Endothelial cell of umbilical vein (primary cell): ENCODE results near the gene BDKRB2. TPM values are rescaled to one million over a fixed set of nuclear protein-coding genes. Genes with fewer than 3 reads are reported as not detected.

Source experiments
- BruUV-seq: library from RNA; stranded (reverse); fragments of 400-500 nt; replicated peaks from 2 replicates; lab custom pipeline; 2021; lab: Mats Ljungman, UMichigan
- CTCF ChIA-PET: fragments of 300-600, 350-600 bp; sonication (Branson Sonifier 250); formaldehyde crosslinking; loops from one replicate; lab custom pipeline; 2021; ENCODE audit warnings: antibody characterized with exemption, inconsistent platforms; lab: Charles Lee
- POLR2A ChIA-PET: fragments of 300-600, 350-600 bp; sonication (Branson Sonifier 250); formaldehyde crosslinking; loops from one replicate; lab custom pipeline; 2021; ENCODE audit warnings: antibody characterized with exemption, inconsistent platforms; lab: Charles Lee
- DNase-seq: peaks from one replicate; pipeline ENCODE4 v3.0.0-alpha.2; 2011; ENCODE audit warnings: low read depth, low spot score
- FAIRE-seq: peaks from 2 replicates; lab custom pipeline; 2011; peaks lifted over from hg19 to GRCh38; lab: Jason Lieb, UNC
- H2AFZ ChIP-seq: 2 replicates; pipeline ENCODE4 v1.6.0; 2012; ENCODE audit warnings: low read depth, low read length, control low read depth, inconsistent platforms
- H3K27ac ChIP-seq: 2 replicates; pipeline ENCODE4 v1.5.1; 2011; ENCODE audit warnings: low read depth, mild to moderate bottlenecking, control low read depth, low read length, moderate library complexity; ENCODE audit not compliant: insufficient read depth
- H3K27me3 ChIP-seq, 2 experiments: 2 replicates each; pipeline versions ENCODE4 v1.6.0 to v1.6.1; 2011; ENCODE audit warnings: low read length in 2 of 2, mixed read lengths in 1 of 2; ENCODE audit not compliant: control insufficient read depth in 2 of 2, insufficient read depth in 2 of 2
- H3K36me3 ChIP-seq, 2 experiments: 2 replicates in 1 of 2; 3 replicates in 1 of 2; pipeline ENCODE4 v1.5.1; 2011; ENCODE audit warnings: low read length in 2 of 2, mild to moderate bottlenecking in 1 of 2, moderate library complexity in 1 of 2; ENCODE audit not compliant: control insufficient read depth in 2 of 2, insufficient read depth in 2 of 2; ENCODE audit errors: extremely low read depth in 1 of 2
- H3K4me1 ChIP-seq: 3 replicates; pipeline ENCODE4 v1.5.1; 2011; ENCODE audit warnings: mild to moderate bottlenecking, low read length; ENCODE audit not compliant: control insufficient read depth, insufficient read depth; ENCODE audit errors: extremely low read depth
- H3K4me2 ChIP-seq: 2 replicates; pipeline ENCODE4 v1.6.1; 2011; ENCODE audit warnings: low read length, control low read depth, mixed read lengths; ENCODE audit not compliant: insufficient read depth
- H3K4me3 ChIP-seq, 3 experiments: fragments of 200-600 bp in 1 of 3; sonication (generic), shearing (Covaris generic) in 1 of 3; replicated peaks in 1 of 3; 2 replicates each; pipeline ENCODE4 v1.5.1; 2011 to 2016; ENCODE audit warnings: control low read depth in 3 of 3, low read length in 3 of 3, mild to moderate bottlenecking in 2 of 3, inconsistent platforms in 1 of 3, low read depth in 1 of 3, moderate library complexity in 1 of 3; ENCODE audit not compliant: insufficient read depth in 1 of 3
- H3K79me2 ChIP-seq: 2 replicates; pipeline ENCODE4 v1.6.0; 2012; ENCODE audit warnings: low read length, inconsistent platforms; ENCODE audit not compliant: control insufficient read depth, insufficient read depth
- H3K9ac ChIP-seq: replicated peaks from 2 replicates; pipeline ENCODE3; 2011; ENCODE audit warnings: low read length, control low read depth; ENCODE audit not compliant: insufficient read depth; ENCODE audit errors: extremely low read depth
- H3K9me1 ChIP-seq: replicated peaks from 3 replicates; pipeline ENCODE4 v1.6.0; 2011; ENCODE audit warnings: mild to moderate bottlenecking, low read length; ENCODE audit not compliant: control insufficient read depth, insufficient read depth; ENCODE audit errors: extremely low read depth
- H3K9me3 ChIP-seq: replicated peaks from 2 replicates; pipeline ENCODE4 v1.5.1; 2012; ENCODE audit warnings: low read length, inconsistent platforms; ENCODE audit not compliant: control insufficient read depth, insufficient read depth
- H4K20me1 ChIP-seq: replicated peaks from 2 replicates; pipeline ENCODE3; 2011; ENCODE audit warnings: mild to moderate bottlenecking, low read length; ENCODE audit not compliant: control insufficient read depth, insufficient read depth; ENCODE audit errors: extremely low read depth
- EZH2 ChIP-seq: IDR thresholded peaks from 2 replicates; pipeline ENCODE4 v1.6.1; 2012; ENCODE audit warnings: borderline replicate concordance, low read depth, mild to moderate bottlenecking, moderate library complexity, low read length, inconsistent platforms; ENCODE audit not compliant: severe bottlenecking
- FOS ChIP-seq: IDR thresholded peaks from 2 replicates; pipeline ENCODE4 v1.6.1; 2011; ENCODE audit warnings: mild to moderate bottlenecking, low read length, moderate library complexity, borderline replicate concordance; ENCODE audit not compliant: insufficient read depth
- GATA2 ChIP-seq: IDR thresholded peaks from 2 replicates; pipeline ENCODE4 v1.7.0; 2011; ENCODE audit warnings: low read depth, mild to moderate bottlenecking, moderate library complexity, mixed read lengths, low read length; ENCODE audit not compliant: insufficient read length, insufficient read depth
- JUN ChIP-seq: IDR thresholded peaks from 2 replicates; pipeline ENCODE4 v1.6.1; 2011; ENCODE audit warnings: borderline replicate concordance, low read depth; ENCODE audit not compliant: insufficient read length, insufficient read depth
- MYC ChIP-seq: IDR thresholded peaks from one replicate; pipeline ENCODE4 v1.6.1; 2011; ENCODE audit warnings: mild to moderate bottlenecking, low read depth, low read length
- POLR2A ChIP-seq: IDR thresholded peaks from 2 replicates; pipeline ENCODE4 v1.6.1; 2012; ENCODE audit warnings: low read depth, mild to moderate bottlenecking, control low read depth, low read length
- POLR2AphosphoS5 ChIP-seq: IDR thresholded peaks from 2 replicates; pipeline ENCODE4 v1.6.1; 2012; ENCODE audit warnings: low read depth, mild to moderate bottlenecking, control low read depth, low read length, moderate library complexity; ENCODE audit not compliant: insufficient read depth
- dilution Hi-C: fragments of 300-500 bp; cut with MboI; formaldehyde crosslinking; loops from one replicate; pipeline ENCODE4 v1.15.0; 2019; ENCODE audit warnings: low sequenced_read_pairs; ENCODE audit not compliant: extremely low pct_ligation_motif_present
- intact Hi-C: fragments of 100-400 bp; cut with micrococcal nuclease; formaldehyde crosslinking; loops from one replicate; pipeline ENCODE4 v1.10.0; 2022
- polyA plus RNA-seq, 4 experiments: library from polyadenylated mRNA; depleted of rRNA in 3 of 4; stranded (reverse) in 3 of 4; unstranded in 1 of 4; fragments of >200 nt; gene quantifications; 2 replicates each; pipeline versions ENCODE4 v1.2.1 to v1.2.3, GENCODE V29; 2011 to 2012; ENCODE audit warnings: missing spikeins in 1 of 4
- total RNA-seq: library from RNA; stranded (reverse); gene quantifications from 2 replicates; pipeline ENCODE4 v1.2.3, GENCODE V29; 2021
- TF ChIP-seq, protein P1 (sequence below), 2 donors: IDR thresholded peaks; 1 replicate in 1 of 2; 2 replicates in 1 of 2; pipeline ENCODE4 v1.5.1; 2011; ENCODE audit warnings: low read length in 2 of 2, mild to moderate bottlenecking in 2 of 2, moderate library complexity in 2 of 2, control low read depth in 1 of 2, inconsistent platforms in 1 of 2, low read depth in 1 of 2; ENCODE audit not compliant: insufficient read depth in 1 of 2; ENCODE audit errors: extremely low read depth in 1 of 2
- TF ChIP-seq, protein P2 (sequence below): IDR thresholded peaks from 2 replicates; pipeline ENCODE4 v1.6.1; 2011; ENCODE audit not compliant: insufficient read depth, insufficient read length

Gene BDKRB2
- total and polyA plus RNA-seq, 2 donors (not counting 3 experiments of a cell fraction or from before 2014, with no cell fraction given), result 0.22 to 0.77 TPM

DNA sequence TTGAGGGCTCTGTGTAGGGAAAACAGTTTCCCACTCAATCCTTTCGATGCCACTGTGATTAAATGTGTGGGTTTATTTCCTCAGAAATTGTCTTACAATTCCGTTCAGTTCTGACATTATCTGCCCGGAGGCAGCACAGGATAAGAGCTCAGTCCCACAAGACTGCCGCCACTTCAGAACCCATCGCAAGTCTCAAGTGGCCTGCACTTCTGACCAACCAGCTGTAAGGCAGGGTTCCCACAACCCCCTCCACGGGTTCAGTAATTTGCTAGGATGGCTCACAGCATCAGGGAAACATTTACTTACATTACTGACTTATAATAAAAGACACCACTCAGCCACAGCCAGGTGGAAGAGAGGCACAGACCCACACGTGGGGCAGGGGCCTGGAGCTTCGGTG lies 17.2 kb downstream of the BDKRB2 start:
- TF ChIP-seq FOS, result no peak
- TF ChIP-seq, protein P1, sequence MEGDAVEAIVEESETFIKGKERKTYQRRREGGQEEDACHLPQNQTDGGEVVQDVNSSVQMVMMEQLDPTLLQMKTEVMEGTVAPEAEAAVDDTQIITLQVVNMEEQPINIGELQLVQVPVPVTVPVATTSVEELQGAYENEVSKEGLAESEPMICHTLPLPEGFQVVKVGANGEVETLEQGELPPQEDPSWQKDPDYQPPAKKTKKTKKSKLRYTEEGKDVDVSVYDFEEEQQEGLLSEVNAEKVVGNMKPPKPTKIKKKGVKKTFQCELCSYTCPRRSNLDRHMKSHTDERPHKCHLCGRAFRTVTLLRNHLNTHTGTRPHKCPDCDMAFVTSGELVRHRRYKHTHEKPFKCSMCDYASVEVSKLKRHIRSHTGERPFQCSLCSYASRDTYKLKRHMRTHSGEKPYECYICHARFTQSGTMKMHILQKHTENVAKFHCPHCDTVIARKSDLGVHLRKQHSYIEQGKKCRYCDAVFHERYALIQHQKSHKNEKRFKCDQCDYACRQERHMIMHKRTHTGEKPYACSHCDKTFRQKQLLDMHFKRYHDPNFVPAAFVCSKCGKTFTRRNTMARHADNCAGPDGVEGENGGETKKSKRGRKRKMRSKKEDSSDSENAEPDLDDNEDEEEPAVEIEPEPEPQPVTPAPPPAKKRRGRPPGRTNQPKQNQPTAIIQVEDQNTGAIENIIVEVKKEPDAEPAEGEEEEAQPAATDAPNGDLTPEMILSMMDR (IDR thresholded peaks at IDR 0.05; ENCODE audit: extremely low read depth in 1 of 2, insufficient read depth in 1 of 2, low read depth in 1 of 2, low read length in 2 of 2), result no peak
- no peak for TF ChIP-seq JUN
- no peak for TF ChIP-seq EZH2
- TF ChIP-seq GATA2, result no peak
- no peak for TF ChIP-seq POLR2AphosphoS5
- no peak for TF ChIP-seq POLR2A
- TF ChIP-seq MYC, result no peak
- TF ChIP-seq, protein P2, sequence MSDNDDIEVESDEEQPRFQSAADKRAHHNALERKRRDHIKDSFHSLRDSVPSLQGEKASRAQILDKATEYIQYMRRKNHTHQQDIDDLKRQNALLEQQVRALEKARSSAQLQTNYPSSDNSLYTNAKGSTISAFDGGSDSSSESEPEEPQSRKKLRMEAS, result no peak
- Histone ChIP-seq H3K36me3 (no peaks in the 10 kb centered on the region), H2AFZ (no peak overlapping the region), H3K27me3 (no peaks in the 10 kb centered on the region), H3K9me1 (no peaks in the 10 kb centered on the region), H3K4me1 (no peaks in the 10 kb centered on the region), H3K9me3 (no peaks in the 10 kb centered on the region), H3K27ac (no peak overlapping the region), H4K20me1 (no peaks in the 10 kb centered on the region), H3K4me3 (no peak overlapping the region), H3K9ac (no peak overlapping the region), H3K4me2 (no peak overlapping the region), H3K79me2 (no peaks in the 10 kb centered on the region)
- FAIRE-seq, result no peak
- ChIA-PET POLR2A (no interaction called here), CTCF (no interaction called here)
- DNase-seq, result no peak
- no TSS peak for BruUV-seq
- dilution Hi-C loops (no loop called here), intact Hi-C loops (no loop called here)
